Measurements from ENCODE around the gene DOC2B. TPM values are rescaled to one million over a fixed set of nuclear protein-coding genes. Genes with fewer than 3 reads are reported as not detected.
"Not testable (repeated sequence)": the region's sequence is repeated elsewhere in the genome, so short reads cannot be mapped to it uniquely, and the experiment has no call there.

DOC2B gene
- 1 to 10 TPM in 1 of 2 donors, under 1 TPM in 1; 0.45 to 1.3 TPM for total RNA-seq

GRCh38 chr17:181245-182049, at the start of gene DOC2B:
Gene DOC2B, minus strand, starts transcription at chr17:181650. Its CDS starts 171 bp downstream, at chr17:181479.
- peak within 1 kb of the TSS; percentile 35 for H3K4me3 Mint-ChIP-seq
- no peaks in the 10 kb centered on the region for H3K36me3 Mint-ChIP-seq (ENCODE audit: low read depth)
- ATAC-seq (replicated peaks) = peak; percentile 83
- H3K27ac Mint-ChIP-seq = no peak within 1 kb of the TSS
- peaks cover 20% of the 10 kb centered on the region for H3K4me1 Mint-ChIP-seq
- H3K27me3 Mint-ChIP-seq = peaks cover 28% of the 10 kb centered on the region
- no peaks in the 10 kb centered on the region for H3K9me3 Mint-ChIP-seq

GRCh38 chr17:230395-230770, 48.9 kb upstream of the DOC2B start:
- no peak overlapping the region for H3K4me3 Mint-ChIP-seq
- H3K4me1 Mint-ChIP-seq = no peaks in the 10 kb centered on the region
- ATAC-seq (replicated peaks) = no peak
- no peaks in the 10 kb centered on the region for H3K9me3 Mint-ChIP-seq
- H3K27ac Mint-ChIP-seq = no peak overlapping the region
- H3K27me3 Mint-ChIP-seq = no peaks in the 10 kb centered on the region
- H3K36me3 Mint-ChIP-seq (ENCODE audit: low read depth) = no peaks in the 10 kb centered on the region

GRCh38 chr17:229709-230394, 48.4 kb upstream of the DOC2B start:
- Mint-ChIP-seq H3K27ac (no peak overlapping the region), H3K36me3 (ENCODE audit: low read depth) (no peaks in the 10 kb centered on the region), H3K4me3 (no peak overlapping the region), H3K27me3 (no peaks in the 10 kb centered on the region), H3K9me3 (no peaks in the 10 kb centered on the region), H3K4me1 (no peaks in the 10 kb centered on the region)
- no peak for ATAC-seq (replicated peaks)

- Mint-ChIP-seq H3K4me1 (no peaks in the 10 kb centered on the region), H3K4me3 (no peak overlapping the region), H3K27ac (no peak overlapping the region), H3K36me3 (ENCODE audit: low read depth) (no peaks in the 10 kb centered on the region), H3K9me3 (no peaks in the 10 kb centered on the region), H3K27me3 (no peaks in the 10 kb centered on the region)
- no peak for ATAC-seq (replicated peaks)
These were observed 47.7 kb upstream of the DOC2B start for GRCh38 chr17:228951-229708.

GRCh38 chr17:227946-228615, 46.6 kb upstream of the DOC2B start:
- Mint-ChIP-seq H3K9me3 (no peaks in the 10 kb centered on the region), H3K27ac (no peak overlapping the region), H3K4me3 (no peak overlapping the region), H3K36me3 (ENCODE audit: low read depth) (no peaks in the 10 kb centered on the region), H3K27me3 (no peaks in the 10 kb centered on the region), H3K4me1 (no peaks in the 10 kb centered on the region)
- ATAC-seq (replicated peaks) = no peak

GRCh38 chr17:227078-227945, 45.9 kb upstream of the DOC2B start:
- H3K4me1 Mint-ChIP-seq = no peaks in the 10 kb centered on the region
- H3K9me3 Mint-ChIP-seq = no peaks in the 10 kb centered on the region
- H3K27me3 Mint-ChIP-seq = no peaks in the 10 kb centered on the region
- no peak for ATAC-seq (replicated peaks)
- no peak overlapping the region for H3K4me3 Mint-ChIP-seq
- H3K27ac Mint-ChIP-seq = no peak overlapping the region
- no peaks in the 10 kb centered on the region for H3K36me3 Mint-ChIP-seq (ENCODE audit: low read depth)

- ATAC-seq (replicated peaks) = no peak
- no peaks in the 10 kb centered on the region for H3K27me3 Mint-ChIP-seq
- no peaks in the 10 kb centered on the region for H3K4me1 Mint-ChIP-seq
- no peaks in the 10 kb centered on the region for H3K36me3 Mint-ChIP-seq (ENCODE audit: low read depth)
- H3K4me3 Mint-ChIP-seq = no peak overlapping the region
- no peaks in the 10 kb centered on the region for H3K9me3 Mint-ChIP-seq
- H3K27ac Mint-ChIP-seq = no peak overlapping the region
These were observed 44.9 kb upstream of the DOC2B start for GRCh38 chr17:226108-227077.

GRCh38 chr17:225551-225950, 44.1 kb upstream of the DOC2B start:
- ATAC-seq (replicated peaks) = no peak
- H3K27me3 Mint-ChIP-seq = no peaks in the 10 kb centered on the region
- H3K4me1 Mint-ChIP-seq = no peaks in the 10 kb centered on the region
- H3K4me3 Mint-ChIP-seq = no peak overlapping the region
- no peak overlapping the region for H3K27ac Mint-ChIP-seq
- H3K36me3 Mint-ChIP-seq (ENCODE audit: low read depth) = no peaks in the 10 kb centered on the region
- no peaks in the 10 kb centered on the region for H3K9me3 Mint-ChIP-seq

GRCh38 chr17:224576-224975, 43.1 kb upstream of the DOC2B start:
- not testable (repeated sequence) for H3K9me3 Mint-ChIP-seq; H3K36me3 Mint-ChIP-seq (ENCODE audit: low read depth); H3K4me3 Mint-ChIP-seq; H3K4me1 Mint-ChIP-seq; ATAC-seq (replicated peaks); H3K27me3 Mint-ChIP-seq; H3K27ac Mint-ChIP-seq

- H3K36me3 Mint-ChIP-seq (ENCODE audit: low read depth) = no peaks in the 10 kb centered on the region
- H3K4me1 Mint-ChIP-seq = no peaks in the 10 kb centered on the region
- ATAC-seq (replicated peaks) = no peak
- H3K9me3 Mint-ChIP-seq = no peaks in the 10 kb centered on the region
- no peaks in the 10 kb centered on the region for H3K27me3 Mint-ChIP-seq
- no peak overlapping the region for H3K4me3 Mint-ChIP-seq
- H3K27ac Mint-ChIP-seq = no peak overlapping the region
These were observed 42.4 kb upstream of the DOC2B start for GRCh38 chr17:223723-224471.

GRCh38 chr17:222172-222571, 40.7 kb upstream of the DOC2B start:
- H3K9me3 Mint-ChIP-seq = no peaks in the 10 kb centered on the region

GRCh38 chr17:219696-220095, 38.2 kb upstream of the DOC2B start:
- no peak for ATAC-seq (replicated peaks)
- H3K27me3 Mint-ChIP-seq = no peaks in the 10 kb centered on the region
- no peak overlapping the region for H3K27ac Mint-ChIP-seq
- no peak overlapping the region for H3K4me3 Mint-ChIP-seq
- no peaks in the 10 kb centered on the region for H3K9me3 Mint-ChIP-seq
- H3K36me3 Mint-ChIP-seq (ENCODE audit: low read depth) = no peaks in the 10 kb centered on the region
- H3K4me1 Mint-ChIP-seq = no peaks in the 10 kb centered on the region

More at GRCh38 chr17:222172-222571, 40.7 kb upstream of the DOC2B start:
- no peaks in the 10 kb centered on the region for H3K27me3 Mint-ChIP-seq
- H3K4me1 Mint-ChIP-seq = no peaks in the 10 kb centered on the region
- no peak overlapping the region for H3K27ac Mint-ChIP-seq
- no peaks in the 10 kb centered on the region for H3K36me3 Mint-ChIP-seq (ENCODE audit: low read depth)
- H3K4me3 Mint-ChIP-seq = no peak overlapping the region
- no peak for ATAC-seq (replicated peaks)
